HPDE6-E6E7 (cell line): ENCODE measurements around the gene CSTF2.
"Not testable (repeated sequence)": the region's sequence is repeated elsewhere in the genome, so short reads cannot be mapped to it uniquely, and the experiment has no call there.

Experiments
- DNase-seq: peaks from one replicate; pipeline ENCODE4 v3.0.0; 2011; ENCODE audit warnings: missing footprints; ENCODE audit errors: extremely low spot score

CSTF2 gene

GRCh38 chrX:100819837-100820666 lies at the start of gene CSTF2:
Gene CSTF2 (plus strand): TSS chrX:100820391. CDS start chrX:100820417, 26 bp downstream.
- DNase-seq: peak; percentile 60

DNA sequence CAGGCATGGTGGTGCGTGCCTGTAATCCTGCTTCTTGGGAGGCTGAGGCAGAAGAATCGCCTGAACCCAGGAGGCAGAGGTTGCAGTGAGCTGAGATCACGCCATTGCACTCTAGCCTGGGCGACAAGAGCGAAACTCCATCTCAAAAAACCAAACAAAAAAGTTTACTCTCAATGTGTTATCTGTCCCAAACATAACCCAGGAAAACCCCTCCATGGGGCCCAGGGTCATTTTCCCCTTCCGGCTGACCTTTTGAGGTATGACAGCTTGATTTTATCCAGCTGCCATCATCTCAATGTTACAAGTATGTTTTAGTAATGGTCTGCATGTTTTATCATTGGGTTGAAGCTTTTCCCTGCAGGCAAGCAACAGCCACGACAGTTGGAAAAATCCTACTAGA lies 23.8 kb upstream of the CSTF2 start:
- DNase-seq: not testable (repeated sequence)

- no peak for DNase-seq
Measured at GRCh38 chrX:100797359-100797758, 22.8 kb upstream of the CSTF2 start.

DNA sequence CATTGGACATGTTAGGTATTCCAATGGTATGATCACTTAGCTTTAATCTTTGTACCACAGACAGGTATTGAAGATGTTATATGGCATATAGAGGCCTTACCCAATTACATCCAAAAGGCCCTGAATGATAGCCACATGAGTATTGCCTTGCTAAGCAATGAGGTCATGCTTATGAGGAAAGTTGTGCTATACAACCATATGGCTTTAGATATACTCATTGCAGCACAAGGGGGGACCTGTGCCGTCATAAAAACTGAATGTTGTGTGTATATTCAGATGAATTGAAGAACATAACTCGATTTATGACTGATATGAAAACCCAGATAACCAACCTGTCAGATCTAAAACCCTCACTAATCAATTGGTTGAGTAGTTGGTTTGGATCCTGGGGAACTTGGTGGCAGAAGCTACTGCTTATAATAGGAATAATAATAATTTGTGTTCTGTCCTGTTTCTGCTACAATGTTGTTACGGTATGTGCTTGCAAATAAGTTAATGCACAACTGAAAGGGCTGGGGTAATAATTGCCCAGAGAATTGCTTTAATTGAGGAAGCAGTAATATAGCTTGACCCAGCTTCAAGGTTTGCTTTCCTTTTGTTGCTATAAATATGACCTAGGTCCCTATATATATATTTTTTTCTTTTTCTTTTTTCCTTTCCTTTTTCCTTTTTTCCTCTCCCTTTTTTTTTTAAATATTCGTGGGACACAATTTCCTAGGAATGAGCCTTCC lies 21.5 kb upstream of the CSTF2 start:
- DNase-seq: no peak

DNA sequence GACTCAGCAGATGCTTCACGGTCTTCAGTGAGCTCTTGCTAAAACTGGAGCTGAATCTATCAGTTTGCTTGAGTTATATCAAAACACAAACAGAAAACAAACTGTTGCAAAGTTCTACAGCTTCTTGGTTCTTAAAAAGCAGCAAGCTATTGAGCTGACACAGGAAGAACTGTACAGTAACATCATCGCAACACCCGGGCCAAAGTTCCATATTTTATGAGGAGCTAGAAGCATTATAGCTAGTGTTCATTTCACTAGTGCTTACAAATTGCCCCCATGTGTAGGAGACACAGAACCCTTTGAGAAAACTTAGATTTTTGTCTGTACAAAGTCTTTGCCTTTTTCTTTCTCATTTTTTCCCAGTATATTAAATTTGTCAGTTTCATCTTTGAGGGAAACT lies 17.3 kb upstream of the CSTF2 start:
- no peak for DNase-seq

DNA sequence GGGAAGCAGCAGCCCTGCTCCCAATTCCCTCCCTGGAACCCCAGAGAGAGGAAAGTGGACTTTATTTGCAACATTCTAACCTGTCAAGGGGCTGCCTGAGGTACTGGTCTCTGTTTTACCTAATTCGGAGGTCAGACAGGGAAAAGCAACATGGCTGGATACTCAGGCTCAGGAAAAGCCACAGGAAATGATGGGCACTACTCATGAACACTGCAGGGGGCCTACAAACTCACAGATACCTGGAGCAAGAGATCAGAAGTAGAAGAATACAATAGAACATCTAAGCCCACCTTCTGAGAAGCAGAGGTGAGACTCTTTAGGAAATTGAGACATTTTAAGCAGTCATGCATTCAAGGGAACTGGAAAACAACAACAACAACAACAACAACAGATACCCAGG lies 15.4 kb upstream of the CSTF2 start:
- no peak for DNase-seq

DNA sequence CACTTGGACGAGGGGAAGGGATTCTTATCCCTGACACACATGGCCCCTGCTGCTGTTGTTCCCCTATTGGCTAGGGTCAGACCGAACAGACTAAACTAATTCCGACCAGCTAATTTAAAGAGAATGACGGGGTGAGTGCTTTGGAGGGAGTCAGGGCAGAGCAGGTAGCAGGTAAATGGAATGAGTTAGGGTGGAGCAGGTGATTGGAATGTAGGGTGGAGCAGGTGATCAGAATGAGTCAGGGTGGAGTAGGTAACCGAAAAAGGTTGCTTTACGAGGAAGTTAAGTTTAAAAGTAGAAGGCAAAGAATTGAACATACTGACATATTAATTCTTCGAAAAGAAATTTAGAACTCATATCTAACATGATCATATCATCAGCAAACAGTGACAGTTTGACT lies 11.9 kb upstream of the CSTF2 start:
- DNase-seq: not testable (repeated sequence)

- DNase-seq: no peak
Measured at GRCh38 chrX:100812216-100813158, 7.7 kb upstream of the CSTF2 start.

- no peak for DNase-seq
Measured at GRCh38 chrX:100817340-100817739, 2.9 kb upstream of the CSTF2 start.

GRCh38 chrX:100819534-100819836 lies 706 bp upstream of the CSTF2 start:
- DNase-seq: no peak

- DNase-seq: no peak
Measured at GRCh38 chrX:100829730-100830129, 9.5 kb downstream of the CSTF2 start.

DNA sequence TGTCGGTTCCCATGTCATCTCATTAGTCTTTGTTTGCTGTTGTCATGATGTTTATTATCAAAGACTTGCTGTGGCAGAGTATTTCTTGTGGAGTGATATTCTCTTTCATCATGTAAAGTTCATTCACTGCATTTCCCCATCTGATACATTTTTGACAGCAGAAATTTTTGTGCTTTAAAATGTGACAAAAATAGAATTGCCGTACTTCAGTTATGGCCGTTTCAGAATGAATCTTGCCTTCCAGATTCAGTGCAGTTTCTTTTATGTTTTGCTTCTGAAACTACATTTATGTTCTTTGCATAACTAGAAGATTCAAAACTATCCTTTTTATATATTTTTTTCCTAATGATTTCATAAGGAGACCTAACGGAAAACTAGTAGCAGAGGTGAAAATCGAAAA lies 10.0 kb downstream of the CSTF2 start:
- DNase-seq: no peak

- DNase-seq: no peak
Measured at GRCh38 chrX:100830547-100830946, 10.4 kb downstream of the CSTF2 start.

DNA sequence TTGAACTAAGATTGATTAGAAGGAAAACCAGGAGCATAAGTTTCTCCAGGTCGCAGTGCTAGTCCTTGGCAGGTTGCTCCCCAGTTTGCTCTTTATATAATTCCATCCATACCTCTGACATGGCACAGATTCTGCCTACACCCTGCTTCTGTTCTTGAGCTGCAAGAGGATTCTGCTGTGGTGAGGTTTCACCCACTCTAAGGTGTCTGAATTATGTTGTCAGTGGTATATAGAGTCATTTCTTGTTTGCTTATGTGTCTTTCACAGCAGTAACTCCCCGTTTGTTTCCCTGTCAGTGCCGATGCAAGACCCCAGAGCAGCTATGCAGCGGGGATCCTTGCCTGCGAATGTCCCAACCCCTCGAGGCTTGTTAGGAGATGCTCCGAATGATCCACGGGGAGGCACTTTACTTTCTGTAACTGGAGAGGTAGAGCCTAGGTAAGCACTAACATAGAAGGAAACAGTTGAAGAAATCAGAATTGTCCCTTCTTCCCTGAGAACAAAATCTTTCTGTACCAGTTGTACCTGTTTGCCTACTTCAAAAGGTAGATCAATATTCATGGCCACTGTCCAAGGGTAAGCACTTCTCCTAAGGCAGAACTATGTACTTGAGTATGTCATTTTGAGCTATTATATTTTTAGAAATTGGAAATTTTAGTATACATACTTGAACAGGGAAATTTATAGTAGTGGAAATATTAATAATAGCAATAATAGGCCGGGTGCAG lies 11.2 kb downstream of the CSTF2 start:
- DNase-seq: no peak

GRCh38 chrX:100850317-100850716 lies 30.1 kb downstream of the CSTF2 start:
- DNase-seq: no peak

DNA sequence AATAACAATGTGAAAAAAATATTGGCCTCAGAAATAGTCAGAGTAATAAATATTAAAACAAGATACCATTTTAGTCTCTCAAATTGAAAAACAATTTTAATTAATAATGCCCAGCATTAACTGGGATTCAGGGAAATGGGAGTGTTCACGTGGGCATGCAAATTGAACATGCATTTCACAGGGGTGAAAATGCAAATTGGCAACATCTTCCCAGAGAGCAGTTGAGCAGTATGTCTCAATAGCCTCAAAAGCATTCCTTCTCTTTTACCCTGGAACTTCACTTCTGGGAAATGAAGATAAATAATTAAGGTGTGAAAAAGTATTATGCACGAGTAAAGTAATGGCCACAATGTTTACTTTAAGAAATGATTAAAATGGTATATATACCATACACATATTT lies 32.6 kb downstream of the CSTF2 start:
- no peak for DNase-seq

DNA sequence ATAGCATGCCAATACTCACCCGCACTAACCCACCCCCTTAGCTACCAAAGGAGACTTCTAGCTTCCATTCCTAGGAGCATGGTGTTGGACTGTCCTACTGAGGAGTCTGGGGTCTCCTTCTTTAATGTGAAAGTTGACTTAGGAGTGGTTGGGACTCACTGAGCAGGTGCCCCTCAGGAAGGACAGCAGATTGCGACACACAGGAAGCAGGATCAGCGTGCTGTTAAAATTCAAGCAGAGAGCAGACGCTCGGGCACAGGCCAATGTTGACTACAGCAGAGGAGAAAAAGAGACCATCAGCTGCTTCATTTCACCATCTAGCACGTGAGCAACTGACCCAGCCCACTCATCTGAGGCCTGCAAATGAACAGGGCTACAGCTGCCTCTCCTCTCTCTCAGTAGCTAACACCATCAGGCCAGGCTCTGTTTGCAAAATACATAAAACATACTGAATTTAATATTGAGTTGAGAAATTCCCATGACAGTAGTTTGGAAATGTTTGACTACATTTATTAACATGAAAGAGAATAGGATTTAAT lies 43.2 kb downstream of the CSTF2 start:
- no peak for DNase-seq

GRCh38 chrX:100864657-100865391 lies 44.6 kb downstream of the CSTF2 start:
- DNase-seq: no peak

DNA sequence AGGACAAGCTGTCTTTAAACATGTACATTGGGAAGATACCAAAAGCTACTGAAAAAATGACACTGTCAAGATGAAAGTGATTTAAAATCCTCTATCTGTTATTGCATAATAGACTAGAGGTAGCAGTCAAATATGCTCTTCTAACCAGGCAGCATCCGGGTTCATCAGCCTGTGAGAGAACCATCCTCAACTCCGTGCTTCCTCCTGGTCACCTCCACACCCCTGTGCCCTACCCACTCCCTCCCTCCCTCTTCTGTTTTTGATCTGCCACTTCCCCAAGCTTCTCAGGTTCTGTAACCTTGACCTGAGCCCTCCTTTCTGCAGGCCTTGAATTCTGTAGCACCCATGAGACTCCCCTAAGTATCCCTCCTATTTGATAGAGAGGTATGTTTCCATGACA lies 48.1 kb downstream of the CSTF2 start:
- DNase-seq: no peak

GRCh38 chrX:100870527-100870926 lies 50.3 kb downstream of the CSTF2 start:
- no peak for DNase-seq
